Astrocyte (in vitro differentiated cells and primary cell): ENCODE data around the gene SLC16A7. TPM values are rescaled to one million over a fixed set of nuclear protein-coding genes. Genes with fewer than 3 reads are reported as not detected.

Experiments used
- DNase-seq: peaks from one replicate; pipeline ENCODE4 v3.0.0-alpha.2; 2010; ENCODE audit warnings: low read depth
- FAIRE-seq: peaks from 2 replicates; lab custom pipeline; 2011; peaks lifted over from hg19 to GRCh38; lab: Jason Lieb, UNC
- H2AFZ ChIP-seq: 2 replicates; pipeline ENCODE4 v1.6.0; 2012; ENCODE audit warnings: low read depth, low read length, inconsistent platforms
- H3K27ac ChIP-seq: 2 replicates; pipeline ENCODE4 v1.5.1; 2011; ENCODE audit warnings: low read depth, low read length, inconsistent platforms
- H3K27me3 ChIP-seq: 2 replicates; pipeline ENCODE4 v1.6.0; 2011; ENCODE audit warnings: low read length, inconsistent platforms; ENCODE audit not compliant: insufficient read depth
- H3K36me3 ChIP-seq: 2 replicates; pipeline ENCODE4 v1.5.1; 2011; ENCODE audit warnings: low read length, inconsistent platforms; ENCODE audit not compliant: insufficient read depth
- H3K4me1 ChIP-seq: 2 replicates; pipeline ENCODE4 v1.5.1; 2011; ENCODE audit warnings: low read length, inconsistent platforms; ENCODE audit not compliant: insufficient read depth
- H3K4me2 ChIP-seq: 2 replicates; pipeline ENCODE4 v1.6.0; 2012; ENCODE audit warnings: low read length, inconsistent platforms
- H3K4me3 ChIP-seq: 2 replicates; pipeline ENCODE4 v1.5.1; 2011; ENCODE audit warnings: low read depth, mild to moderate bottlenecking, low read length, inconsistent platforms; ENCODE audit not compliant: insufficient read depth
- H3K79me2 ChIP-seq: 2 replicates; pipeline ENCODE4 v1.6.0; 2012; ENCODE audit warnings: mild to moderate bottlenecking, low read length, inconsistent platforms; ENCODE audit not compliant: insufficient read depth
- H3K9ac ChIP-seq: 2 replicates; pipeline ENCODE4 v1.6.0; 2012; ENCODE audit warnings: mild to moderate bottlenecking, low read length, inconsistent platforms
- H3K9me3 ChIP-seq: 2 replicates; pipeline ENCODE4 v1.5.1; 2012; ENCODE audit warnings: low read depth, mild to moderate bottlenecking, low read length, inconsistent platforms; ENCODE audit not compliant: insufficient read depth
- H4K20me1 ChIP-seq: 2 replicates; pipeline ENCODE4 v1.6.0; 2012; ENCODE audit warnings: low read length, inconsistent platforms; ENCODE audit not compliant: insufficient read depth
- H3K27ac Mint-ChIP-seq: one replicate; pipeline ENCODE4 v1.8.0; 2021; ENCODE audit warnings: mild to moderate bottlenecking, mixed read lengths; ENCODE audit not compliant: unreplicated experiment
- H3K27me3 Mint-ChIP-seq: one replicate; pipeline ENCODE4 v1.8.0; 2021; ENCODE audit warnings: low read depth, mixed read lengths; ENCODE audit not compliant: unreplicated experiment
- H3K36me3 Mint-ChIP-seq: one replicate; pipeline ENCODE4 v1.8.0; 2021; ENCODE audit warnings: low read depth, mixed read lengths; ENCODE audit not compliant: unreplicated experiment
- H3K4me1 Mint-ChIP-seq: one replicate; pipeline ENCODE4 v1.8.0; 2021; ENCODE audit warnings: low read depth, mixed read lengths; ENCODE audit not compliant: unreplicated experiment
- H3K4me3 Mint-ChIP-seq: one replicate; pipeline ENCODE4 v1.8.0; 2021; ENCODE audit warnings: mild to moderate bottlenecking, moderate library complexity, mixed read lengths; ENCODE audit not compliant: unreplicated experiment
- H3K9me3 Mint-ChIP-seq: one replicate; pipeline ENCODE4 v1.8.0; 2021; ENCODE audit warnings: mild to moderate bottlenecking, mixed read lengths; ENCODE audit not compliant: unreplicated experiment
- CTCF ChIP-seq: IDR thresholded peaks from 2 replicates; pipeline ENCODE4 v1.5.1; 2011; ENCODE audit warnings: low read depth, mild to moderate bottlenecking, inconsistent platforms, low read length, moderate library complexity; ENCODE audit not compliant: insufficient read depth
- EZH2 ChIP-seq: IDR thresholded peaks from 2 replicates; pipeline ENCODE4 v1.6.1; 2012; ENCODE audit warnings: mild to moderate bottlenecking, low read length, inconsistent platforms; ENCODE audit not compliant: insufficient read depth
- total RNA-seq: library from RNA; stranded (reverse); gene quantifications from 2 replicates; pipeline ENCODE4 v1.2.1, GENCODE V29; 2021

SLC16A7 gene
- total RNA-seq, 1 donor from 2014 or later: 4.5 TPM

- Histone ChIP-seq H3K9me3 (no peaks in the 10 kb centered on the region), H3K9ac (no peak overlapping the region), H2AFZ (no peak overlapping the region), H3K4me3 (no peak overlapping the region), H3K4me1 (peaks cover 10% of the 10 kb centered on the region), H3K27me3 (no peaks in the 10 kb centered on the region), H3K27ac (no peak overlapping the region), H3K79me2 (no peaks in the 10 kb centered on the region), H4K20me1 (no peaks in the 10 kb centered on the region), H3K4me2 (no peak overlapping the region), H3K36me3 (no peaks in the 10 kb centered on the region)
- no peaks in the 10 kb centered on the region for H3K27me3 Mint-ChIP-seq
- H3K27ac Mint-ChIP-seq: no peak overlapping the region
- H3K36me3 Mint-ChIP-seq: no peaks in the 10 kb centered on the region
- FAIRE-seq: no peak
- H3K9me3 Mint-ChIP-seq: no peaks in the 10 kb centered on the region
- peak; percentile 77 for DNase-seq
- no peak for TF ChIP-seq EZH2
- no peak for TF ChIP-seq CTCF
- H3K4me1 Mint-ChIP-seq: peaks cover 20% of the 10 kb centered on the region
- H3K4me3 Mint-ChIP-seq: no peak overlapping the region
Measured at GRCh38 chr12:59657266-59657665, 61.4 kb downstream of the SLC16A7 start.

- DNase-seq (no peak), FAIRE-seq (no peak)
- Histone ChIP-seq H3K36me3 (no peaks in the 10 kb centered on the region), H3K9me3 (no peaks in the 10 kb centered on the region), H3K79me2 (no peaks in the 10 kb centered on the region), H3K27me3 (no peaks in the 10 kb centered on the region), H2AFZ (no peak overlapping the region), H3K9ac (no peak overlapping the region), H3K27ac (no peak overlapping the region), H3K4me3 (no peak overlapping the region), H4K20me1 (no peaks in the 10 kb centered on the region), H3K4me2 (no peak overlapping the region), H3K4me1 (peaks cover 10% of the 10 kb centered on the region)
- Mint-ChIP-seq H3K9me3 (no peaks in the 10 kb centered on the region), H3K4me1 (peaks cover 20% of the 10 kb centered on the region), H3K36me3 (no peaks in the 10 kb centered on the region), H3K27ac (no peak overlapping the region), H3K4me3 (no peak overlapping the region), H3K27me3 (no peaks in the 10 kb centered on the region)
- TF ChIP-seq CTCF: no peak
- no peak for TF ChIP-seq EZH2
Measured at GRCh38 chr12:59657711-59658110, 61.9 kb downstream of the SLC16A7 start.

- no peak overlapping the region for H3K4me2 ChIP-seq
- H3K36me3 ChIP-seq: no peaks in the 10 kb centered on the region
- no peak overlapping the region for H3K4me3 Mint-ChIP-seq
- no peak overlapping the region for H2AFZ ChIP-seq
- H3K4me3 ChIP-seq: no peak overlapping the region
- no peak for DNase-seq
- TF ChIP-seq EZH2: no peak
- TF ChIP-seq CTCF: no peak
- FAIRE-seq: no peak
- H3K9me3 ChIP-seq: no peaks in the 10 kb centered on the region
- peaks cover 20% of the 10 kb centered on the region for H3K4me1 Mint-ChIP-seq
- H3K27ac Mint-ChIP-seq: no peak overlapping the region
- no peaks in the 10 kb centered on the region for H4K20me1 ChIP-seq
- no peaks in the 10 kb centered on the region for H3K36me3 Mint-ChIP-seq
- no peaks in the 10 kb centered on the region for H3K79me2 ChIP-seq
- H3K4me1 ChIP-seq: peaks cover 10% of the 10 kb centered on the region
- H3K27ac ChIP-seq: no peak overlapping the region
- no peaks in the 10 kb centered on the region for H3K27me3 Mint-ChIP-seq
- no peaks in the 10 kb centered on the region for H3K9me3 Mint-ChIP-seq
- H3K9ac ChIP-seq: no peak overlapping the region
- H3K27me3 ChIP-seq: no peaks in the 10 kb centered on the region
Measured at GRCh38 chr12:59660148-59660547, 64.3 kb downstream of the SLC16A7 start.
